GM18951 (cell line): Measurements from ENCODE around the gene SLC40A1.

Experiments used
- POLR2A ChIP-seq: IDR thresholded peaks from 4 replicates; pipeline ENCODE4 v1.6.1; 2011; ENCODE audit warnings: mild to moderate bottlenecking; ENCODE audit not compliant: insufficient read length, insufficient read depth; ENCODE audit errors: extremely low read depth
- in situ Hi-C: fragments of 300-500 bp; cut with MboI; formaldehyde crosslinking; loops from one replicate; pipeline ENCODE4 v1.12.0; 2022; ENCODE audit warnings: low sequenced_read_pairs, mixed read lengths, inconsistent platforms; ENCODE audit not compliant: unreplicated experiment

SLC40A1 gene

GRCh38 chr2:189574793-189575475 lies 5.7 kb downstream of the SLC40A1 start:
- in situ Hi-C loops, result no loop called here
- TF ChIP-seq POLR2A, result no peak

- in situ Hi-C loops, result no loop called here
- no peak for TF ChIP-seq POLR2A
Measured at GRCh38 chr2:189570570-189571031, 10.0 kb downstream of the SLC40A1 start.

- in situ Hi-C loops, result no loop called here
- TF ChIP-seq POLR2A, result no peak
Measured at GRCh38 chr2:189569295-189569910, 11.2 kb downstream of the SLC40A1 start.

GRCh38 chr2:189566046-189566445 lies 14.5 kb downstream of the SLC40A1 start:
- TF ChIP-seq POLR2A, result no peak
- in situ Hi-C loops, result no loop called here

- in situ Hi-C loops, result no loop called here
- no peak for TF ChIP-seq POLR2A
Measured at GRCh38 chr2:189561371-189562038, 19.1 kb downstream of the SLC40A1 start.

- in situ Hi-C loops, result no loop called here
- no peak for TF ChIP-seq POLR2A
Measured at GRCh38 chr2:189560273-189560586, 20.4 kb downstream of the SLC40A1 start.

- no peak for TF ChIP-seq POLR2A
- in situ Hi-C loops, result no loop called here
Measured at GRCh38 chr2:189559579-189560272, 20.9 kb downstream of the SLC40A1 start.

- in situ Hi-C loops, result no loop called here
- TF ChIP-seq POLR2A, result no peak
Measured at GRCh38 chr2:189558516-189559272, 21.9 kb downstream of the SLC40A1 start.

- no peak for TF ChIP-seq POLR2A
- in situ Hi-C loops, result no loop called here
Measured at GRCh38 chr2:189557373-189557772, 23.2 kb downstream of the SLC40A1 start.

- no peak for TF ChIP-seq POLR2A
- in situ Hi-C loops, result no loop called here
Measured at GRCh38 chr2:189556526-189556925, 24.1 kb downstream of the SLC40A1 start.

GRCh38 chr2:189555232-189555631 lies 25.4 kb downstream of the SLC40A1 start:
- in situ Hi-C loops, result no loop called here
- no peak for TF ChIP-seq POLR2A

- in situ Hi-C loops, result no loop called here
- TF ChIP-seq POLR2A, result no peak
Measured at GRCh38 chr2:189553504-189554088, 27.0 kb downstream of the SLC40A1 start.
